GM21723 (cell line): Measurements from ENCODE around the gene PUS1.
"Not testable (repeated sequence)": the region's sequence is repeated elsewhere in the genome, so short reads cannot be mapped to it uniquely, and the experiment has no call there.

Experiments
- ATAC-seq: cut with Tn5 transposase; IDR thresholded peaks from one replicate; pipeline ENCODE4 v1.9.1; 2021; ENCODE audit warnings: mild to moderate bottlenecking, moderate library complexity; ENCODE audit not compliant: unreplicated experiment

The PUS1 gene

GRCh38 chr12:131928711-131929580 lies at the start of gene PUS1:
Gene PUS1 (plus strand): TSS chr12:131929276. CDS start chr12:131929723, 447 bp downstream.
- ATAC-seq = peak; percentile 59

GRCh38 chr12:131882804-131883520 lies 46.1 kb upstream of the PUS1 start:
- no peak for ATAC-seq

- no peak for ATAC-seq
These were observed 45.6 kb upstream of the PUS1 start for GRCh38 chr12:131883521-131883900.

DNA sequence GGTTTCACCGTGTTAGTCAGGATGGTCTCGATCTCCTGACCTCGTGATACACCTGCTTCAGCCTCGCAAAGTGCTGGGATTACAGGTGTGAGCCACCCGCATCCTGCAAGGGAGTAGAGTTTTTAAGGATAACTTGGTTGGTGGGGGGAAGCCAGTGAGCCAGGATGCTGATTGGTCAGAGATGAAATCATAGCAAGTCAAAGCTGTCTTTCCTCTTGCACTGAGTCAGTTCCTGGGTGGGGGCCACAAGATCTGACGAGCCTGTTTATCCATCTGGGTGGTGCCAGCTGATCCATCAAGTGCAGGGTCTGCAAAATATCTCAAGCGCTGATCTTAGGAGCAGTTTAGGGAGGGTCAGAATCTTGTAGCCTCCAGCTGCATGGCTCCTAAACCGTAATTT lies 44.0 kb upstream of the PUS1 start:
- ATAC-seq = not testable (repeated sequence)

DNA sequence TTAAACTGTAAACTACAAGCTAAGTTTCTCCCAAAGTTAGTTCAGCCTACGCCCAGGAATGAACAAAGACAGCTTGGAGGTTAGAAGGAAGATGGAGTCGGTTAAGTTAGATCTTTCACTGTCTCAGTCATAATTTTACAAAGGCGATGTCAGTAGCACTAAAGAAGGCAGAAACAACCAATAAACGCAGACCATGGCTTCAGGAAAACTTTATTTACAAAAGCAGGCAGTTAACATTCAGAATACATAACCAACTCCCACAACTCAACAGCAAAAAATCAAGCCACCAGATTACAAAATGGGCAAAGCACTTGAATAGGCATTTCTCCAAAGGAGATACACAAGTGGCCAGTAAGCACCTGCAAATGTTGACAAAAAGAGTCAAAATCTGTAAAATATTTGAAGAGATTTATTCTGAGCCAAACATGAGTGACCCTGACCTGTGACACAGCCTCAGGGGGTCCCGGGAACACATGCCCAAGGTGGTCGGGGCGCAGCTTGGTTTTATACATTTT lies 43.5 kb upstream of the PUS1 start:
- no peak for ATAC-seq

DNA sequence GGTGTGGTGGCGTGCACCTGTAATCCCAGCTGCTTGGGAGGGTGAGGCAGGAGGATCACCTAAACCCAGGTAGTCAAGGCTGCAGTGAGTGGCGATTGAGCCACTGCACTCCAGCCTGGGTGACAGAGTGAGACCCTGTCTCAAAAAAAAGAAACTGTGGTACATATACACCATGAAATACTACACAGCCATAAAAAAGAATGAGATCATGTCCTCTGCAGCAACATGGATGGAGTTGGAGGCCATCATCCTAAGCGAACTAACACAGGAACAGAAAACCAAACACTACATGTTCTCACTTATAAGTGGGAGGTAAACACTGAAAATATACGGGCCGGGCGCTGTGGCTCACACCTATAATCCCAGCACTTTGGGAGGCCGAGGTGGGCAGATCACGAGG lies 37.4 kb upstream of the PUS1 start:
- ATAC-seq = not testable (repeated sequence)

DNA sequence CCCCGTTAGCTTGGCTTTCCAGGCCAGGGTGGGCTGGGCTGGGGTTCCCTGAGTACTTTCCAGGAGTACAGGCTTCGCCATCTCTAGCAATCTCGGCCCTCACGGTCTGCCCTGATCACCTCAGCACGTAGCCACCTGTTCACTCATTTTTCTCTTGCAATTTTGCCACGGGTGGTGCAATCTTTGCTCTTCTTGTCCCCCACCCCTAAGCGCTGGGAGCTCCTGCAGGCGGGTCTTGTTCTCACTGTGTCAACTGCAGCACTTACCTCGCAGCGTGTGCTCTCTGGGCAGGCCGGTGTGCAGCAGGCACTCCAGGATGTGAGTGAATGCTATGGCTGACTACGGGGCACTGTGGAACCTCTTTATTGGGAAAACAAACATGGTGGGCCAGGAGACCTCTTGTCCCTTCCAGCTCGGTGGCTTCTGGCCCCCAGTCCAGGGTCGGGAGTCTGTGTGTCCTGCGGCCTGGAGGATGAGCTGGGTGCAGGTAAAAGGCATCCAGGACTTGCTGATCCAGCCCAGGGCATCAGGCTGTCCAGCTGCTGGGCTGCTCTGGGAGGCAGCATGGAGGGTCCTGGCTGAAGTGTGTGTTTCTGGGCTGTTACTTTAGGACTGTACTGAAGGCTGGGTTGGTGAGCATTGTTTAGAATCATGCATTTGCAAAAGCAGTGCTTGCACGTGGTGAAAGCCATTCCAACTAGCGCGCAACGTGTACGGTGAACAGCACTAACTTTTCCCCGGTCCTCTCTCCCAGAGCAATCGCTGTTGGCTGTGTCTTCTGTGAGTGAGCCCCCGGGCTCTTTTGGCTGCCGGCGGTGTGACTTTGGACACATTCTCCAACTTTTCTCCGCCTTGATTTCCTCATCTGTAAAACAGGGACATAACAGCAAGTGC lies 36.1 kb upstream of the PUS1 start:
- ATAC-seq = no peak

- no peak for ATAC-seq
These were observed 35.3 kb upstream of the PUS1 start for GRCh38 chr12:131893605-131894312.

- ATAC-seq = peak; percentile 80
These were observed 34.7 kb upstream of the PUS1 start, which contains the start of gene ULK1 for GRCh38 chr12:131894313-131894860. Gene ULK1 (plus strand): TSS chr12:131894622. CDS start chr12:131895002, 380 bp downstream.

DNA sequence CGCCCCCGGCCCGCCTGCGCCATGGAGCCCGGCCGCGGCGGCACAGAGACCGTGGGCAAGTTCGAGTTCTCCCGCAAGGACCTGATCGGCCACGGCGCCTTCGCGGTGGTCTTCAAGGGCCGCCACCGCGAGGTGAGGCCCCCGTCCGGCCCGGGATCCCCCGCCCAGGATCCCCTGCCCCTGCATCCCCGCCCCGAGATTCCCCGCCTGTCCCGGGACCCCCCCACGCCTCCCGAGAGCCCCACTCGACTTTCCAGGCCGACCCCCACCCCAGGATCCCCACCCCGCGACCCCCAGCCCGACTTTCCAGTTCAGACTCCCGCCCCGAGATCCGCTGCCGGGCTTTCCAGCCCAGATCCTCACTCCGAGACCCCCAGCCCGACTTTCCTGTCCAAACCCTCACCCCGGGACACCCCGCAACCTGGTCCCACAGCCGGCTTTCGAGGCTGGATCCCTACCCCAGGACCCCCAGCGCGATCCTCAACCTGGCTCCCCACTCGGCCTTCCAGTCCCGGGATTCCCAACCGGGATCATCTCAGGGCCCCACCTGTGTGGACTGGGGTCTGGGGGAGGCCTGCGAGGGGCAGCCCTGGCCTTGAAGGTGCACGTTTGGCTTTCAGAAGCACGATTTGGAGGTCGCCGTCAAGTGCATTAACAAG lies 34.0 kb upstream of the PUS1 start:
- ATAC-seq = peak; percentile 4

DNA sequence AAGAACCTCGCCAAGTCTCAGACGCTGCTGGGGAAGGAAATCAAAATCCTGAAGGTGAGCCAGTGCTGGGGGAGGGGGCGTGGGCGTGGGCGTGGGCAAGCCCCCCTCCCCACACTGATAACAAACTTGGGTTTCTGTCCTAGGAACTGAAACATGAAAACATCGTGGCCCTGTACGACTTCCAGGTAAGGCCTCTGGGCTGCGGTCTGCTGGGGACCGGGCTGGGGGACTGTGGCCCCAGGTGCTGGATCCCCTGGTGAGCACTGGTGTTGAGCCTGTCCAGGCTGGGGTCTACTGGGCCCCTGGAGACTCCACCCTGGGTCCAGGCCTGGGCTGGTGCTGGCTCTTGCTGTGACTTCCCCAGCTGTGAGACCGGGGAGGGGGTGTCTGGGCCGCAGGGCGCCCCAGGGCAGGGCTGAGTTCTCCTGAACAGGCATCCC lies 33.4 kb upstream of the PUS1 start:
- peak; percentile 30 for ATAC-seq

- ATAC-seq = peak; percentile 63
These were observed 32.8 kb upstream of the PUS1 start for GRCh38 chr12:131896080-131896810.

GRCh38 chr12:131896811-131897270 lies 32.2 kb upstream of the PUS1 start:
- ATAC-seq = no peak

DNA sequence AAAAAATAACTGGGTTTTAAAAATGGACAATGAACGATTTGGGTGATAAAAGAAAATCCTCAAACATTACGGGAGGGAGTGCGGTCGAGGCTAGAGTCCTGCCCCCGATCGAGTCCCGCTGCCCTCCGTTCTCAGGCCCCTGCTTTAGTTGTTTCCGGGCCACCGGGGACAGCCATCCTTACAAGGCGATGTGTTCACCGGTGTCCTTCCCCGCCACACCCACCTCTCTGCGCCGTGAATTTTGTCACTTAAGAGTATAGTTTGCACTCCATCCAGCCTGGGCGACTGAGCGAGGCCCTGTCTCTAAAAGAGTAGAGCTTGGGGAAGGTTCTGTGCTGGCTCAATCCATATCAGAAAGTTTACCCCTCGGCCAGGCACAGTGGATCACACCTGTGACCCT lies 31.8 kb upstream of the PUS1 start:
- ATAC-seq = no peak

- ATAC-seq = no peak
These were observed 31.2 kb upstream of the PUS1 start for GRCh38 chr12:131897875-131898274.

- no peak for ATAC-seq
These were observed 28.7 kb upstream of the PUS1 start for GRCh38 chr12:131900397-131900796.

- no peak for ATAC-seq
These were observed 27.4 kb upstream of the PUS1 start for GRCh38 chr12:131901431-131902331.
